IPS-15b (cell line): ENCODE data around the gene RAD17.
"Not testable (repeated sequence)": the region's sequence is repeated elsewhere in the genome, so short reads cannot be mapped to it uniquely, and the experiment has no call there.

Experiments
- H3K27me3 ChIP-seq: one replicate; pipeline ENCODE4 v1.6.1; 2013; ENCODE audit warnings: low read length; ENCODE audit not compliant: control insufficient read depth, insufficient read depth
- H3K36me3 ChIP-seq: one replicate; pipeline ENCODE4 v1.6.1; 2013; ENCODE audit warnings: low read length; ENCODE audit not compliant: control insufficient read depth, insufficient read depth
- H3K4me1 ChIP-seq: one replicate; pipeline ENCODE4 v1.6.1; 2013; ENCODE audit warnings: mild to moderate bottlenecking, low read length; ENCODE audit not compliant: control insufficient read depth, insufficient read depth
- H3K4me3 ChIP-seq: one replicate; pipeline ENCODE4 v1.5.1; 2013; ENCODE audit warnings: low read depth, low read length
- H3K9ac ChIP-seq: one replicate; pipeline ENCODE4 v1.6.1; 2013; ENCODE audit warnings: low read depth, mild to moderate bottlenecking, low read length
- H3K9me3 ChIP-seq: one replicate; pipeline ENCODE4 v1.6.1; 2013; ENCODE audit warnings: mild to moderate bottlenecking, low read length; ENCODE audit not compliant: control insufficient read depth, insufficient read depth

RAD17 gene

GRCh38 chr5:69414885-69415583 is 45.4 kb downstream of the RAD17 start, which contains the start of gene MARVELD2:
TSS of gene MARVELD2 (plus strand) at chr5:69415116. CDS start at chr5:69419386, 4,270 bp downstream.
- Histone ChIP-seq H3K36me3 (peaks cover 9% of the 10 kb centered on the region), H3K4me3 (peak within 1 kb of the TSS; percentile 70), H3K9ac (peak within 1 kb of the TSS; percentile 84), H3K4me1 (peaks cover 4% of the 10 kb centered on the region), H3K27me3 (no peaks in the 10 kb centered on the region), H3K9me3 (no peaks in the 10 kb centered on the region)

- Histone ChIP-seq H3K9me3 (no peaks in the 10 kb centered on the region), H3K4me1 (peaks cover 4% of the 10 kb centered on the region), H3K9ac (peak overlapping the region; percentile 84), H3K27me3 (no peaks in the 10 kb centered on the region), H3K4me3 (peak overlapping the region; percentile 70), H3K36me3 (peaks cover 9% of the 10 kb centered on the region)
These were observed 46.0 kb downstream of the RAD17 start for GRCh38 chr5:69415584-69415958.

GRCh38 chr5:69416180-69416579 is 46.6 kb downstream of the RAD17 start:
- Histone ChIP-seq H3K9me3 (no peaks in the 10 kb centered on the region), H3K36me3 (peaks cover 9% of the 10 kb centered on the region), H3K9ac (peak overlapping the region; percentile 84), H3K27me3 (no peaks in the 10 kb centered on the region), H3K4me3 (peak overlapping the region; percentile 70), H3K4me1 (peaks cover 4% of the 10 kb centered on the region)

GRCh38 chr5:69416699-69417098 is 47.1 kb downstream of the RAD17 start:
- no peaks in the 10 kb centered on the region for H3K27me3 ChIP-seq
- H3K4me3 ChIP-seq, result no peak overlapping the region
- H3K9ac ChIP-seq, result no peak overlapping the region
- H3K9me3 ChIP-seq, result no peaks in the 10 kb centered on the region
- peaks cover 9% of the 10 kb centered on the region for H3K36me3 ChIP-seq
- H3K4me1 ChIP-seq, result peaks cover 4% of the 10 kb centered on the region

- Histone ChIP-seq H3K4me1 (peaks cover 4% of the 10 kb centered on the region), H3K27me3 (no peaks in the 10 kb centered on the region), H3K9me3 (no peaks in the 10 kb centered on the region), H3K4me3 (no peak overlapping the region), H3K36me3 (peaks cover 9% of the 10 kb centered on the region), H3K9ac (no peak overlapping the region)
These were observed 48.9 kb downstream of the RAD17 start for GRCh38 chr5:69418554-69418953.

- no peak overlapping the region for H3K9ac ChIP-seq
- H3K36me3 ChIP-seq, result no peaks in the 10 kb centered on the region
- H3K27me3 ChIP-seq, result no peaks in the 10 kb centered on the region
These were observed 62.0 kb downstream of the RAD17 start for GRCh38 chr5:69431424-69432303.

GRCh38 chr5:69432412-69433206 is 63.0 kb downstream of the RAD17 start:
- Histone ChIP-seq H3K9ac (no peak overlapping the region), H3K36me3 (no peaks in the 10 kb centered on the region), H3K27me3 (no peaks in the 10 kb centered on the region), H3K4me1 (no peaks in the 10 kb centered on the region), H3K4me3 (no peak overlapping the region), H3K9me3 (no peaks in the 10 kb centered on the region)

More at GRCh38 chr5:69431424-69432303, 62.0 kb downstream of the RAD17 start:
- Histone ChIP-seq H3K4me1 (no peaks in the 10 kb centered on the region), H3K4me3 (no peak overlapping the region), H3K9me3 (no peaks in the 10 kb centered on the region)

- H3K36me3 ChIP-seq, H3K4me3 ChIP-seq, H3K27me3 ChIP-seq, H3K9me3 ChIP-seq, H3K4me1 ChIP-seq, H3K9ac ChIP-seq: not testable (repeated sequence)
These were observed 65.8 kb downstream of the RAD17 start for GRCh38 chr5:69435276-69435884.

GRCh38 chr5:69444127-69444754 is 74.6 kb downstream of the RAD17 start:
- H3K9ac ChIP-seq, result no peak overlapping the region
- H3K27me3 ChIP-seq, result no peaks in the 10 kb centered on the region
- H3K9me3 ChIP-seq, result no peaks in the 10 kb centered on the region
- H3K4me1 ChIP-seq, result no peaks in the 10 kb centered on the region
- no peak overlapping the region for H3K4me3 ChIP-seq
- H3K36me3 ChIP-seq, result no peaks in the 10 kb centered on the region

- Histone ChIP-seq H3K36me3 (no peaks in the 10 kb centered on the region), H3K4me1 (peaks cover 3% of the 10 kb centered on the region), H3K27me3 (no peaks in the 10 kb centered on the region), H3K9ac (no peak overlapping the region), H3K9me3 (no peaks in the 10 kb centered on the region), H3K4me3 (no peak overlapping the region)
These were observed 79.9 kb downstream of the RAD17 start for GRCh38 chr5:69449511-69449910.

- peaks cover 6% of the 10 kb centered on the region for H3K4me1 ChIP-seq
- no peaks in the 10 kb centered on the region for H3K9me3 ChIP-seq
- no peak overlapping the region for H3K4me3 ChIP-seq
- no peaks in the 10 kb centered on the region for H3K36me3 ChIP-seq
- H3K27me3 ChIP-seq, result no peaks in the 10 kb centered on the region
- H3K9ac ChIP-seq, result no peak overlapping the region
These were observed 80.5 kb downstream of the RAD17 start for GRCh38 chr5:69450116-69450515.
